Astrocyte (in vitro differentiated cells and primary cell): ENCODE data around the gene FER1L5. TPM values are rescaled to one million over a fixed set of nuclear protein-coding genes. Genes with fewer than 3 reads are reported as not detected.

Experiments used
- DNase-seq: peaks from one replicate; pipeline ENCODE4 v3.0.0-alpha.2; 2010; ENCODE audit warnings: low read depth
- FAIRE-seq: peaks from 2 replicates; lab custom pipeline; 2011; peaks lifted over from hg19 to GRCh38; lab: Jason Lieb, UNC
- H2AFZ ChIP-seq: 2 replicates; pipeline ENCODE4 v1.6.0; 2012; ENCODE audit warnings: low read depth, low read length, inconsistent platforms
- H3K27ac ChIP-seq: 2 replicates; pipeline ENCODE4 v1.5.1; 2011; ENCODE audit warnings: low read depth, low read length, inconsistent platforms
- H3K27me3 ChIP-seq: 2 replicates; pipeline ENCODE4 v1.6.0; 2011; ENCODE audit warnings: low read length, inconsistent platforms; ENCODE audit not compliant: insufficient read depth
- H3K36me3 ChIP-seq: 2 replicates; pipeline ENCODE4 v1.5.1; 2011; ENCODE audit warnings: low read length, inconsistent platforms; ENCODE audit not compliant: insufficient read depth
- H3K4me1 ChIP-seq: 2 replicates; pipeline ENCODE4 v1.5.1; 2011; ENCODE audit warnings: low read length, inconsistent platforms; ENCODE audit not compliant: insufficient read depth
- H3K4me2 ChIP-seq: 2 replicates; pipeline ENCODE4 v1.6.0; 2012; ENCODE audit warnings: low read length, inconsistent platforms
- H3K4me3 ChIP-seq: 2 replicates; pipeline ENCODE4 v1.5.1; 2011; ENCODE audit warnings: low read depth, mild to moderate bottlenecking, low read length, inconsistent platforms; ENCODE audit not compliant: insufficient read depth
- H3K79me2 ChIP-seq: 2 replicates; pipeline ENCODE4 v1.6.0; 2012; ENCODE audit warnings: mild to moderate bottlenecking, low read length, inconsistent platforms; ENCODE audit not compliant: insufficient read depth
- H3K9ac ChIP-seq: 2 replicates; pipeline ENCODE4 v1.6.0; 2012; ENCODE audit warnings: mild to moderate bottlenecking, low read length, inconsistent platforms
- H3K9me3 ChIP-seq: 2 replicates; pipeline ENCODE4 v1.5.1; 2012; ENCODE audit warnings: low read depth, mild to moderate bottlenecking, low read length, inconsistent platforms; ENCODE audit not compliant: insufficient read depth
- H4K20me1 ChIP-seq: 2 replicates; pipeline ENCODE4 v1.6.0; 2012; ENCODE audit warnings: low read length, inconsistent platforms; ENCODE audit not compliant: insufficient read depth
- H3K27ac Mint-ChIP-seq: one replicate; pipeline ENCODE4 v1.8.0; 2021; ENCODE audit warnings: mild to moderate bottlenecking, mixed read lengths; ENCODE audit not compliant: unreplicated experiment
- H3K27me3 Mint-ChIP-seq: one replicate; pipeline ENCODE4 v1.8.0; 2021; ENCODE audit warnings: low read depth, mixed read lengths; ENCODE audit not compliant: unreplicated experiment
- H3K36me3 Mint-ChIP-seq: one replicate; pipeline ENCODE4 v1.8.0; 2021; ENCODE audit warnings: low read depth, mixed read lengths; ENCODE audit not compliant: unreplicated experiment
- H3K4me1 Mint-ChIP-seq: one replicate; pipeline ENCODE4 v1.8.0; 2021; ENCODE audit warnings: low read depth, mixed read lengths; ENCODE audit not compliant: unreplicated experiment
- H3K4me3 Mint-ChIP-seq: one replicate; pipeline ENCODE4 v1.8.0; 2021; ENCODE audit warnings: mild to moderate bottlenecking, moderate library complexity, mixed read lengths; ENCODE audit not compliant: unreplicated experiment
- H3K9me3 Mint-ChIP-seq: one replicate; pipeline ENCODE4 v1.8.0; 2021; ENCODE audit warnings: mild to moderate bottlenecking, mixed read lengths; ENCODE audit not compliant: unreplicated experiment
- CTCF ChIP-seq: IDR thresholded peaks from 2 replicates; pipeline ENCODE4 v1.5.1; 2011; ENCODE audit warnings: low read depth, mild to moderate bottlenecking, inconsistent platforms, low read length, moderate library complexity; ENCODE audit not compliant: insufficient read depth
- EZH2 ChIP-seq: IDR thresholded peaks from 2 replicates; pipeline ENCODE4 v1.6.1; 2012; ENCODE audit warnings: mild to moderate bottlenecking, low read length, inconsistent platforms; ENCODE audit not compliant: insufficient read depth
- total RNA-seq: library from RNA; stranded (reverse); gene quantifications from 2 replicates; pipeline ENCODE4 v1.2.1, GENCODE V29; 2021

FER1L5 gene
- total RNA-seq, 1 donor from 2014 or later: 0.16 TPM

DNA sequence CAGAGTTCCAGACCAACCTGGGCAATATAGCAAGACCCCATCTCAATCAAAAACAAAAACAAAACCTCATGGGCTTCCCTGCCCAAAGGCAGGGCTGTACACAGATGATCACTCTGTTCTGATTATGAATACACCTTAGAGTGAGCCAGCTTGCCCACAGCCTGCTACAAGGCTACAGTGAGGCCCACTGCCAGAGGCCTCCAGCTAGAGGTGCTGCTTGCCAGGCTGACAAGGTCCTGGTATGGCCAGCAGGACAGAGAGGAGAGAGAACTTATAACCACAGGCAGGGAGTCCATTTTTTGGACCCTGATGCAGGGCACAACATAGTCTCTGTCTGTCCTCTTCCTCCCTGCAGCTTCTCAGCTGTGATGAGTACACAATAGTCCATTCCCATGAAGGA, 46.0 kb upstream of the FER1L5 start:
- Histone ChIP-seq H3K4me3 (no peak overlapping the region), H4K20me1 (peaks cover 19% of the 10 kb centered on the region), H3K9me3 (no peaks in the 10 kb centered on the region), H3K36me3 (peaks cover 60% of the 10 kb centered on the region), H3K9ac (no peak overlapping the region), H3K27me3 (no peaks in the 10 kb centered on the region), H2AFZ (no peak overlapping the region), H3K4me2 (no peak overlapping the region), H3K79me2 (no peaks in the 10 kb centered on the region), H3K4me1 (no peaks in the 10 kb centered on the region), H3K27ac (no peak overlapping the region)
- Mint-ChIP-seq H3K9me3 (no peaks in the 10 kb centered on the region), H3K4me3 (no peak overlapping the region), H3K27ac (no peak overlapping the region), H3K27me3 (no peaks in the 10 kb centered on the region), H3K4me1 (no peaks in the 10 kb centered on the region), H3K36me3 (peaks cover 43% of the 10 kb centered on the region)
- FAIRE-seq (no peak), DNase-seq (no peak)
- no peak for TF ChIP-seq EZH2
- no peak for TF ChIP-seq CTCF

DNA sequence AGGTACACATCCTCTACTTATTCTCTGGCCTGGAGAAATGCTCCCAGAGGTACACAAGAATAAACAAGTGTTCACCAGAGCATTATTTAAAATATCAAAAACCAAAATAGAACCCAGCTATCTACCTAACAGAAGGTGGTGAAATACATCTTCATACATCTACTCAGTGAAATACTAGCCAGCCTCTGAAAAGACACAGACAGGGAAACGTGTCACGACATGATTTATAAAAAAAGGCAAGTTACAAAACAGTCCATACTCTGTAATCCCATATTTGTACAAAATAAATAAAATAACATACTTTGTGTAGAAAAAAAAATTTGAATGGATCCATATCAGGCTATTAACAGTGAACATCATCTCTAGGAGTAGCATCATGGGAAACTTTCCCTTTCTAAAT, 42.6 kb upstream of the FER1L5 start:
- no peak for FAIRE-seq
- no peak overlapping the region for H3K27ac ChIP-seq

More for the DNA sequence above, 42.6 kb upstream of the FER1L5 start:
- H3K27ac Mint-ChIP-seq: peak overlapping the region; percentile 35
- Histone ChIP-seq H3K79me2 (no peaks in the 10 kb centered on the region), H3K4me2 (no peak overlapping the region), H3K4me1 (no peaks in the 10 kb centered on the region), H3K36me3 (peaks cover 67% of the 10 kb centered on the region), H3K9ac (no peak overlapping the region), H3K9me3 (no peaks in the 10 kb centered on the region), H3K4me3 (no peak overlapping the region), H2AFZ (no peak overlapping the region), H4K20me1 (peaks cover 25% of the 10 kb centered on the region), H3K27me3 (no peaks in the 10 kb centered on the region)
- DNase-seq: no peak
- H3K36me3 Mint-ChIP-seq: peaks cover 35% of the 10 kb centered on the region
- H3K4me1 Mint-ChIP-seq: no peaks in the 10 kb centered on the region
- no peaks in the 10 kb centered on the region for H3K27me3 Mint-ChIP-seq
- no peak overlapping the region for H3K4me3 Mint-ChIP-seq
- no peaks in the 10 kb centered on the region for H3K9me3 Mint-ChIP-seq
- TF ChIP-seq EZH2 (no peak), CTCF (no peak)
